ENCODE data around the gene ZNHIT2.
A peak's percentile ranks its signal among the peaks of the same experiment; 100 is the strongest.

ZNHIT2 gene

DNA sequence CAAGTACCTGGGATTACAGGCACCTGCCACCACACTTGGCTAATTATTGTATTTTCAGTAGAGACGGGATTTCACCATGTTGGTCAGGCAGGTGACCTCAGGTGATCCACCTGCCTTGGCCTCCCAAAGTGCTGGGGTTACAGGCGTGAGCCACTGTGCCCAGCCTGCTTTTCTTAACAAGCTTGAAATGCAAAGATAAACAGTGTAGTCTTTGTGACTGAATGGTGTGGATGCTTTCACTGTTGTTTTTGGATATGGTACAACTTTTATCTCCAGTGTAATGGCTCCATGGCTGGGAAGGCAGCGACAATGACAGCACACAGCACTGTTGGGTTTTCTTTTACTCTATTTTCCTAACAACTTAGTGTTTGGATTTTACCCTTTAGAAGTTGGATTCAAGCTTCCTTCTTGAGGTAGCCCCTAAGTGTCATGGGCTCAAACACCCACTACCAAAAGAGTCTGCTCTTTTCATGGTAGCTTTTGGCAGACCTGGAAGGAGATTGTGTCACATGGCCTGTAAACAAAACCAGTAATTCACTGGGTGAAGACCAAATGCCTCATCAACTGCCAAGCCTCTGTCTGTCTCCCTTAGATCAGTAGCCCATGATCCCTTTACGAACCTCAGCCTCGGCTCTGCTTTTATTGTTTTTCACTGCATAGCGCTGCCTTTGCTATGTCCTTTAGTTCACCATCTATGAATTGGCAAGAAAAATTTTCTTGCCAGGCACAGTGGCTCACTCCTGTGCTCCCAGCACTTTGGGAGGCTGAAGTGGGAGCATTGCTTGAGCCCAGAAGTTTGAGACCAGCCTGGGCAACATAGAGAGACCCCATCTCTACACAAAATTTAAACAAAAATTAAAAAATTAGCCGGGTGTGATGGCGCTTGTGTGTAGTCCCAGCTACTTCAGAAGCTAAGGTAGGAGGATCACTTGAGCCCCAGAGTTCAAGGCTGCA lies 15.1 kb downstream of the ZNHIT2 start:
- no peak overlapping the region for H2AK5ac ChIP-seq (ENCODE audit: low read length, severe bottlenecking)
- H4K91ac ChIP-seq (ENCODE audit: low read length): no peak overlapping the region
- H2AFZ ChIP-seq (ENCODE audit: low read depth, low read length): no peak overlapping the region
- no peak overlapping the region for H2BK12ac ChIP-seq (ENCODE audit: low read length in 2 of 2)
- H3K18ac ChIP-seq (ENCODE audit: low read depth in 1 of 2, low read length in 2 of 2): no peak overlapping the region
- DNase-seq: no peak
- 96% methylated on average over 8 of the region's 8 CpGs for WGBS
- no peak overlapping the region for H3K4me3 ChIP-seq (ENCODE audit: insufficient read depth in 1 of 2, low read depth in 1 of 2, low read length in 2 of 2)
- H3K4me1 ChIP-seq (ENCODE audit: control insufficient read depth, insufficient read depth, low read depth, low read length): peaks cover 7% of the 10 kb centered on the region
- no peak overlapping the region for H3K14ac ChIP-seq (ENCODE audit: low read length in 2 of 2)
- H2BK15ac ChIP-seq (ENCODE audit: low read depth, poor library complexity, severe bottlenecking): no peak overlapping the region
- no peak overlapping the region for H2BK5ac ChIP-seq (ENCODE audit: low read depth, low read length, poor library complexity, severe bottlenecking)
- no peak overlapping the region for H3K4ac ChIP-seq (ENCODE audit: low read depth in 1 of 2, low read length in 2 of 2)
- H3K27ac ChIP-seq (ENCODE audit: low read length, poor library complexity, severe bottlenecking): no peak overlapping the region
- no peak overlapping the region for H3K9ac ChIP-seq (ENCODE audit: low read length)
- no peaks in the 10 kb centered on the region for H3K27me3 ChIP-seq (ENCODE audit: control insufficient read depth in 1 of 2, insufficient read depth in 1 of 2, low read length in 2 of 2)
- H3K79me1 ChIP-seq (replicated peaks; ENCODE audit: low read length, poor library complexity, severe bottlenecking): peaks cover 35% of the 10 kb centered on the region
- H3K4me2 ChIP-seq (ENCODE audit: low read length, poor library complexity, severe bottlenecking): no peak overlapping the region
- no peaks in the 10 kb centered on the region for H3K9me3 ChIP-seq (ENCODE audit: control insufficient read depth, low read length)
- H3K23ac ChIP-seq (ENCODE audit: low read length in 2 of 2): no peak overlapping the region
- H2BK120ac ChIP-seq (ENCODE audit: low read depth, low read length): no peak overlapping the region
- no peak overlapping the region for H4K8ac ChIP-seq (ENCODE audit: low read length)
- peaks cover 14 to 17% of the 10 kb centered on the region in 2 experiments for H3K36me3 ChIP-seq (ENCODE audit: control insufficient read depth in 1 of 2, insufficient read depth in 2 of 2, low read depth in 1 of 2, low read length in 2 of 2)

DNA sequence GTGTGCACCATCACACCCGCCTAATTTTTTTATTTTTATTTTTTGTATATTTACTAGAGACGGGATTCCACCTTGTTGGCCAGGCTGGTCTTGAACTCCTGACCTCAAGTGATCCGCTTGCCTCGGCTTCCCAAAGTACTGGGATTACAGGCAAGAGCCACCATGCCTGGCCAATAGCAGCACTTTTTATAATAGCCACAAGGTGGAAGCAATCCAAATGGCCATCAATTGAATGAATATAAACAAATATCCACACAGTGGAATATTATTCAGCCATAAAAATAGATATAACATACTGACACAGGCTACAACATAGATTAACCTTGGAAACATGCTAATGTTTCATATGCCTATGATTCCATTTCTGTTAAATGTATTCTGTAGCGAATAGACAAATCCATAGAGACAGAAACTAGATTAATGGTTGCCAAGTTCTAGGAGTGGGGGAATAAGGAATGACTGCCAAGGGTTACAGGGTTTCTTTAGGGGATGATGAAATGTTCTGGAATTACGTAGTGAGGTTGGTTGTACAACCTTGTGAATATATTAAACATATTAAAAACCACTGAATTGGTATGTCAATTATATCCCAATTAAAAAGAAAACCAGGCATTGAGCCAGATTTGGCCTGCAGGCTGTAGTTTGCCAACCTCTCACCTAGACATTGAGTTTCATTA lies 16.7 kb downstream of the ZNHIT2 start:
- Histone ChIP-seq H4K8ac (ENCODE audit: low read length) (no peak overlapping the region), H3K23ac (ENCODE audit: low read length in 2 of 2) (no peak overlapping the region), H3K4me1 (ENCODE audit: control insufficient read depth, insufficient read depth, low read depth, low read length) (peaks cover 8% of the 10 kb centered on the region), H3K36me3 (ENCODE audit: control insufficient read depth in 1 of 2, insufficient read depth in 2 of 2, low read depth in 1 of 2, low read length in 2 of 2) (peaks cover 8 to 17% of the 10 kb centered on the region in 2 experiments), H2BK120ac (ENCODE audit: low read depth, low read length) (no peak overlapping the region), H2BK12ac (ENCODE audit: low read length in 2 of 2) (no peak overlapping the region), H2AK5ac (ENCODE audit: low read length, severe bottlenecking) (no peak overlapping the region), H3K9me3 (ENCODE audit: control insufficient read depth, low read length) (no peaks in the 10 kb centered on the region), H2AFZ (ENCODE audit: low read depth, low read length) (no peak overlapping the region), H3K14ac (ENCODE audit: low read length in 2 of 2) (no peak overlapping the region), H3K18ac (ENCODE audit: low read depth in 1 of 2, low read length in 2 of 2) (no peak overlapping the region), H2BK15ac (ENCODE audit: low read depth, poor library complexity, severe bottlenecking) (no peak overlapping the region), H3K9ac (ENCODE audit: low read length) (no peak overlapping the region), H3K27me3 (ENCODE audit: control insufficient read depth in 1 of 2, insufficient read depth in 1 of 2, low read length in 2 of 2) (no peaks in the 10 kb centered on the region), H3K79me1 (replicated peaks; ENCODE audit: low read length, poor library complexity, severe bottlenecking) (peaks cover 30% of the 10 kb centered on the region), H4K91ac (ENCODE audit: low read length) (no peak overlapping the region), H3K4me2 (ENCODE audit: low read length, poor library complexity, severe bottlenecking) (no peak overlapping the region), H2BK5ac (ENCODE audit: low read depth, low read length, poor library complexity, severe bottlenecking) (no peak overlapping the region), H3K27ac (ENCODE audit: low read length, poor library complexity, severe bottlenecking) (no peak overlapping the region), H3K4me3 (ENCODE audit: insufficient read depth in 1 of 2, low read depth in 1 of 2, low read length in 2 of 2) (no peak overlapping the region), H3K4ac (ENCODE audit: low read depth in 1 of 2, low read length in 2 of 2) (no peak overlapping the region)
- WGBS: 98% methylated on average over 4 of the region's 6 CpGs
- no peak for DNase-seq

DNA sequence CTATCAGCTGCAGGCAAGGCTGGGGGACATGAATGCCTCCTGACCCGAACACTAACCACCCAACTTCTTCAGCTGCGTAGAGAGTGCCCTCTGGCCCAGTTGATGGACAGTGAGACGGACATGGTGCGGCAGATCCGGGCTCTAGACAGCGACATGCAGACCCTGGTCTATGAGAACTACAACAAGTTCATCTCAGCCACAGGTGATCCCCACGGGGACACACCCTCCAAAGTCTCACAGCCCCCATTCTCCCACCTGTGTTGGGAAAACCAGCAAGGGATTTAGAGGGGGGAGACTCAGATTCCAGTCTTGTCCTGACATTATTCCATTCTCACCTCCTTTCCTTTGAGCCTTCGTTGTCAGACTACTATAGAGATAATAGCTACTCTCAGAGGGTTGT lies 20.6 kb downstream of the ZNHIT2 start:
- Histone ChIP-seq H3K4me1 (ENCODE audit: control insufficient read depth, insufficient read depth, low read depth, low read length) (peaks cover 10% of the 10 kb centered on the region), H2AFZ (ENCODE audit: low read depth, low read length) (no peak overlapping the region), H3K23ac (ENCODE audit: low read length in 2 of 2) (no peak overlapping the region), H3K4ac (ENCODE audit: low read depth in 1 of 2, low read length in 2 of 2) (no peak overlapping the region), H2BK120ac (ENCODE audit: low read depth, low read length) (no peak overlapping the region), H3K9ac (ENCODE audit: low read length) (peak overlapping the region; percentile 90), H2AK5ac (ENCODE audit: low read length, severe bottlenecking) (no peak overlapping the region), H3K27me3 (ENCODE audit: control insufficient read depth in 1 of 2, insufficient read depth in 1 of 2, low read length in 2 of 2) (no peaks in the 10 kb centered on the region), H2BK15ac (ENCODE audit: low read depth, poor library complexity, severe bottlenecking) (no peak overlapping the region), H3K36me3 (ENCODE audit: control insufficient read depth in 1 of 2, insufficient read depth in 2 of 2, low read depth in 1 of 2, low read length in 2 of 2) (peaks cover 2 to 7% of the 10 kb centered on the region in 2 experiments), H3K4me3 (ENCODE audit: insufficient read depth in 1 of 2, low read depth in 1 of 2, low read length in 2 of 2) (peak overlapping the region; percentile 35 to 86), H2BK12ac (ENCODE audit: low read length in 2 of 2) (no peak overlapping the region), H4K91ac (ENCODE audit: low read length) (no peak overlapping the region), H3K4me2 (ENCODE audit: low read length, poor library complexity, severe bottlenecking) (peak overlapping the region; percentile 23), H3K14ac (ENCODE audit: low read length in 2 of 2) (no peak overlapping the region), H3K79me1 (replicated peaks; ENCODE audit: low read length, poor library complexity, severe bottlenecking) (peaks cover 15% of the 10 kb centered on the region), H3K9me3 (ENCODE audit: control insufficient read depth, low read length) (no peaks in the 10 kb centered on the region), H3K27ac (ENCODE audit: low read length, poor library complexity, severe bottlenecking) (no peak overlapping the region), H3K18ac (ENCODE audit: low read depth in 1 of 2, low read length in 2 of 2) (no peak overlapping the region), H2BK5ac (ENCODE audit: low read depth, low read length, poor library complexity, severe bottlenecking) (no peak overlapping the region), H4K8ac (ENCODE audit: low read length) (no peak overlapping the region)
- WGBS: 73% methylated on average over 7 of the region's 8 CpGs
- no peak for DNase-seq

All from mesenchymal stem cell (in vitro differentiated cells and primary cell).